Measurements from ENCODE around the gene FAM13A.

DNA sequence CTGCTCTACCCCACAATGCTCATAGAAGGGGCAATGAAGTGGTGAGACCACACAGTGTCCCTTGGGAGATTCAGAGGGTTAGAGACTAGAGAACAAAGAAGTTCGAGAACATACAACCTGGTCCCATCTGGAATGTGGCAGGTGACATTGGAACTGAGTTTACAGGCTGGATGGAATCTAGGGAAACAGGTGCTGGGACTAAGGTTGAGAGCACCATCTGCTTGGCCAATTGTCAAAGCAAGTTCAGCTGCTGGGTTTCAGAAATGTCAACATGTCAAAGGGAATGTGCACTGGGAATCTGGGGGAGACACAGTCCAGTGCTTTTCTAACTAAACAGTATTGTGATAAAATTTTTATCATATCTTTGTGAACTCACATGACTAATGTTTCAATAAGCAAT lies 15.9 kb upstream of the FAM13A start:
- TF ChIP-seq, protein P1, sequence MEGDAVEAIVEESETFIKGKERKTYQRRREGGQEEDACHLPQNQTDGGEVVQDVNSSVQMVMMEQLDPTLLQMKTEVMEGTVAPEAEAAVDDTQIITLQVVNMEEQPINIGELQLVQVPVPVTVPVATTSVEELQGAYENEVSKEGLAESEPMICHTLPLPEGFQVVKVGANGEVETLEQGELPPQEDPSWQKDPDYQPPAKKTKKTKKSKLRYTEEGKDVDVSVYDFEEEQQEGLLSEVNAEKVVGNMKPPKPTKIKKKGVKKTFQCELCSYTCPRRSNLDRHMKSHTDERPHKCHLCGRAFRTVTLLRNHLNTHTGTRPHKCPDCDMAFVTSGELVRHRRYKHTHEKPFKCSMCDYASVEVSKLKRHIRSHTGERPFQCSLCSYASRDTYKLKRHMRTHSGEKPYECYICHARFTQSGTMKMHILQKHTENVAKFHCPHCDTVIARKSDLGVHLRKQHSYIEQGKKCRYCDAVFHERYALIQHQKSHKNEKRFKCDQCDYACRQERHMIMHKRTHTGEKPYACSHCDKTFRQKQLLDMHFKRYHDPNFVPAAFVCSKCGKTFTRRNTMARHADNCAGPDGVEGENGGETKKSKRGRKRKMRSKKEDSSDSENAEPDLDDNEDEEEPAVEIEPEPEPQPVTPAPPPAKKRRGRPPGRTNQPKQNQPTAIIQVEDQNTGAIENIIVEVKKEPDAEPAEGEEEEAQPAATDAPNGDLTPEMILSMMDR (IDR thresholded peaks at IDR 0.05): no peak
- TF ChIP-seq, protein P2, sequence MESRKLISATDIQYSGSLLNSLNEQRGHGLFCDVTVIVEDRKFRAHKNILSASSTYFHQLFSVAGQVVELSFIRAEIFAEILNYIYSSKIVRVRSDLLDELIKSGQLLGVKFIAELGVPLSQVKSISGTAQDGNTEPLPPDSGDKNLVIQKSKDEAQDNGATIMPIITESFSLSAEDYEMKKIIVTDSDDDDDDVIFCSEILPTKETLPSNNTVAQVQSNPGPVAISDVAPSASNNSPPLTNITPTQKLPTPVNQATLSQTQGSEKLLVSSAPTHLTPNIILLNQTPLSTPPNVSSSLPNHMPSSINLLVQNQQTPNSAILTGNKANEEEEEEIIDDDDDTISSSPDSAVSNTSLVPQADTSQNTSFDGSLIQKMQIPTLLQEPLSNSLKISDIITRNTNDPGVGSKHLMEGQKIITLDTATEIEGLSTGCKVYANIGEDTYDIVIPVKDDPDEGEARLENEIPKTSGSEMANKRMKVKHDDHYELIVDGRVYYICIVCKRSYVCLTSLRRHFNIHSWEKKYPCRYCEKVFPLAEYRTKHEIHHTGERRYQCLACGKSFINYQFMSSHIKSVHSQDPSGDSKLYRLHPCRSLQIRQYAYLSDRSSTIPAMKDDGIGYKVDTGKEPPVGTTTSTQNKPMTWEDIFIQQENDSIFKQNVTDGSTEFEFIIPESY (IDR thresholded peaks at IDR 0.05; ENCODE audit: borderline replicate concordance, low read depth): no peak
- TF ChIP-seq, protein P3, sequence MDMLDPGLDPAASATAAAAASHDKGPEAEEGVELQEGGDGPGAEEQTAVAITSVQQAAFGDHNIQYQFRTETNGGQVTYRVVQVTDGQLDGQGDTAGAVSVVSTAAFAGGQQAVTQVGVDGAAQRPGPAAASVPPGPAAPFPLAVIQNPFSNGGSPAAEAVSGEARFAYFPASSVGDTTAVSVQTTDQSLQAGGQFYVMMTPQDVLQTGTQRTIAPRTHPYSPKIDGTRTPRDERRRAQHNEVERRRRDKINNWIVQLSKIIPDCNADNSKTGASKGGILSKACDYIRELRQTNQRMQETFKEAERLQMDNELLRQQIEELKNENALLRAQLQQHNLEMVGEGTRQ (IDR thresholded peaks at IDR 0.05; ENCODE audit: borderline replicate concordance, low read depth, low read length): no peak
- TF ChIP-seq, protein P4, sequence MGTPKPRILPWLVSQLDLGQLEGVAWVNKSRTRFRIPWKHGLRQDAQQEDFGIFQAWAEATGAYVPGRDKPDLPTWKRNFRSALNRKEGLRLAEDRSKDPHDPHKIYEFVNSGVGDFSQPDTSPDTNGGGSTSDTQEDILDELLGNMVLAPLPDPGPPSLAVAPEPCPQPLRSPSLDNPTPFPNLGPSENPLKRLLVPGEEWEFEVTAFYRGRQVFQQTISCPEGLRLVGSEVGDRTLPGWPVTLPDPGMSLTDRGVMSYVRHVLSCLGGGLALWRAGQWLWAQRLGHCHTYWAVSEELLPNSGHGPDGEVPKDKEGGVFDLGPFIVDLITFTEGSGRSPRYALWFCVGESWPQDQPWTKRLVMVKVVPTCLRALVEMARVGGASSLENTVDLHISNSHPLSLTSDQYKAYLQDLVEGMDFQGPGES (IDR thresholded peaks at IDR 0.05; ENCODE audit: low read depth, low read length): no peak
- TF ChIP-seq SIN3A (IDR thresholded peaks at IDR 0.05; ENCODE audit: borderline replicate concordance, low read depth, low read length): no peak
